ENCODE measurements around the gene HIF3A.

- no peak for TF ChIP-seq POLR2AphosphoS2 (conservative IDR thresholded peaks at IDR 0.05; ENCODE audit: low read length)
- no peak for TF ChIP-seq POLR2A (IDR thresholded peaks at IDR 0.05; ENCODE audit: low read length)
- TF ChIP-seq KDM5A (IDR thresholded peaks at IDR 0.05): no peak
- TF ChIP-seq RAD21 (conservative IDR thresholded peaks at IDR 0.05 in 1 of 2, IDR thresholded peaks at IDR 0.05 in 1 of 2): no peak
- TF ChIP-seq MYC (IDR thresholded peaks at IDR 0.05; ENCODE audit: borderline replicate concordance, low read length): no peak
- no peak for TF ChIP-seq HOXA7 (CRISPR knock-in tag; IDR thresholded peaks at IDR 0.05)
- TF ChIP-seq EP300 (IDR thresholded peaks at IDR 0.05): no peak
Measured at GRCh38 chr19:46306501-46306900, 9.7 kb downstream of the HIF3A start.

All from A549 (cell line).